ENCODE measurements around the gene ANKRD40CL. TPM values are rescaled to one million over a fixed set of nuclear protein-coding genes. Genes with fewer than 3 reads are reported as not detected.

ANKRD40CL gene
- total and polyA plus RNA-seq, 9 of the 15 experiments (the other 6 are each of a cell fraction or from before 2014, with no cell fraction given), result not detected

DNA sequence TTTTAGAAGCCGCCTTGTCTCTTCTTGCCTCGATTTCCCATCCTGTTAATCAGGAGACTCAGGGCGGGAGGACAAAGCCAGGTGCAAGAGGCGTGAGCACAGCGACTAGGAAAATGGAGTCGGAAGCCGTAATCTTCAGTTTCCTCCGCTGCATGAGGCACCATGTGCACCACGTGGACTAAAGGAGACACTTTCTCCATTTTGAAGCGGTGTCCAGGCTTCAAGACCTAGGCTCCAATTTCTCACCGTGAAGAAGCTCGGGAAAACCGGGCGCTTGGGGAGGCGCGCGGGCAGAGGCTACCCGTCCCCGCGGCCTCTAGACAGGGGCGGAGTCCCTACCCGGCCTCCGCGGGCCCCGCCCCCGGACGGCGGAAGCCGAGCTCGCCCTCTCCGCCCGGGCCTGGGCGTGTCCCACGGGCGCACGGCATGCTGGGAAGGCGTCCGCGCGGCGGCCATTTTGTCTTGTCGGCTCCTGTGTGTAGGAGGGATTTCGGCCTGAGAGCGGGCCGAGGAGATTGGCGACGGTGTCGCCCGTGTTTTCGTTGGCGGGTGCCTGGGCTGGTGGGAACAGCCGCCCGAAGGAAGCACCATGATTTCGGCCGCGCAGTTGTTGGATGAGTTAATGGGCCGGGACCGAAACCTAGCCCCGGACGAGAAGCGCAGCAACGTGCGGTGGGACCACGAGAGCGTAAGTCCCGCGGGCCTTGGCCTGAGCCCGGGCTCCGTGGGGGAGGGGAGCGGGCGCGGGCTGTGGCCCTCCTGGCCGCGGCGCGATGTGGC, 48.0 kb downstream of the ANKRD40CL start, which contains the start of gene LUC7L3 (continued):
- TF ChIP-seq, protein P1, sequence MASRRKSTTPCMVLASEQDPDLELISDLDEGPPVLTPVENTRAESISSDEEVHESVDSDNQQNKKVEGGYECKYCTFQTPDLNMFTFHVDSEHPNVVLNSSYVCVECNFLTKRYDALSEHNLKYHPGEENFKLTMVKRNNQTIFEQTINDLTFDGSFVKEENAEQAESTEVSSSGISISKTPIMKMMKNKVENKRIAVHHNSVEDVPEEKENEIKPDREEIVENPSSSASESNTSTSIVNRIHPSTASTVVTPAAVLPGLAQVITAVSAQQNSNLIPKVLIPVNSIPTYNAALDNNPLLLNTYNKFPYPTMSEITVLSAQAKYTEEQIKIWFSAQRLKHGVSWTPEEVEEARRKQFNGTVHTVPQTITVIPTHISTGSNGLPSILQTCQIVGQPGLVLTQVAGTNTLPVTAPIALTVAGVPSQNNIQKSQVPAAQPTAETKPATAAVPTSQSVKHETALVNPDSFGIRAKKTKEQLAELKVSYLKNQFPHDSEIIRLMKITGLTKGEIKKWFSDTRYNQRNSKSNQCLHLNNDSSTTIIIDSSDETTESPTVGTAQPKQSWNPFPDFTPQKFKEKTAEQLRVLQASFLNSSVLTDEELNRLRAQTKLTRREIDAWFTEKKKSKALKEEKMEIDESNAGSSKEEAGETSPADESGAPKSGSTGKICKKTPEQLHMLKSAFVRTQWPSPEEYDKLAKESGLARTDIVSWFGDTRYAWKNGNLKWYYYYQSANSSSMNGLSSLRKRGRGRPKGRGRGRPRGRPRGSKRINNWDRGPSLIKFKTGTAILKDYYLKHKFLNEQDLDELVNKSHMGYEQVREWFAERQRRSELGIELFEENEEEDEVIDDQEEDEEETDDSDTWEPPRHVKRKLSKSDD (conservative IDR thresholded peaks at IDR 0.05; ENCODE audit: low read length), result no peak
- TF ChIP-seq, protein P2, sequence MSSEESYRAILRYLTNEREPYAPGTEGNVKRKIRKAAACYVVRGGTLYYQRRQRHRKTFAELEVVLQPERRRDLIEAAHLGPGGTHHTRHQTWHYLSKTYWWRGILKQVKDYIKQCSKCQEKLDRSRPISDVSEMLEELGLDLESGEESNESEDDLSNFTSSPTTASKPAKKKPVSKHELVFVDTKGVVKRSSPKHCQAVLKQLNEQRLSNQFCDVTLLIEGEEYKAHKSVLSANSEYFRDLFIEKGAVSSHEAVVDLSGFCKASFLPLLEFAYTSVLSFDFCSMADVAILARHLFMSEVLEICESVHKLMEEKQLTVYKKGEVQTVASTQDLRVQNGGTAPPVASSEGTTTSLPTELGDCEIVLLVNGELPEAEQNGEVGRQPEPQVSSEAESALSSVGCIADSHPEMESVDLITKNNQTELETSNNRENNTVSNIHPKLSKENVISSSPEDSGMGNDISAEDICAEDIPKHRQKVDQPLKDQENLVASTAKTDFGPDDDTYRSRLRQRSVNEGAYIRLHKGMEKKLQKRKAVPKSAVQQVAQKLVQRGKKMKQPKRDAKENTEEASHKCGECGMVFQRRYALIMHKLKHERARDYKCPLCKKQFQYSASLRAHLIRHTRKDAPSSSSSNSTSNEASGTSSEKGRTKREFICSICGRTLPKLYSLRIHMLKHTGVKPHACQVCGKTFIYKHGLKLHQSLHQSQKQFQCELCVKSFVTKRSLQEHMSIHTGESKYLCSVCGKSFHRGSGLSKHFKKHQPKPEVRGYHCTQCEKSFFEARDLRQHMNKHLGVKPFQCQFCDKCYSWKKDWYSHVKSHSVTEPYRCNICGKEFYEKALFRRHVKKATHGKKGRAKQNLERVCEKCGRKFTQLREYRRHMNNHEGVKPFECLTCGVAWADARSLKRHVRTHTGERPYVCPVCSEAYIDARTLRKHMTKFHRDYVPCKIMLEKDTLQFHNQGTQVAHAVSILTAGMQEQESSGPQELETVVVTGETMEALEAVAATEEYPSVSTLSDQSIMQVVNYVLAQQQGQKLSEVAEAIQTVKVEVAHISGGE (CRISPR knock-in tag; IDR thresholded peaks at IDR 0.05), result peak in 2 of 3 experiments; percentile 52 to 91; a peak in 2 of 6 replicates
- TF ChIP-seq ZNF253 (CRISPR knock-in tag; conservative IDR thresholded peaks at IDR 0.05), result no peak
- TF ChIP-seq KLF1 (tag; IDR thresholded peaks at IDR 0.05), result peak; percentile 79
- TF ChIP-seq ZNF655 (CRISPR knock-in tag; IDR thresholded peaks at IDR 0.05), result no peak
- TF ChIP-seq E2F5 (CRISPR knock-in tag; IDR thresholded peaks at IDR 0.05), result no peak; the same call in 1 of the 2 replicates
- no peak for TF ChIP-seq ZNF551 (CRISPR knock-in tag; IDR thresholded peaks at IDR 0.05)
- TF ChIP-seq CBX1 (IDR thresholded peaks at IDR 0.05; ENCODE audit: low read depth), result peak; percentile 82

Data from K562 (cell line).